Nephron (organoid): ENCODE results near the gene ALS2CL.
A peak's percentile ranks its signal among the peaks of the same experiment; 100 is the strongest.
"Not testable (repeated sequence)": the region's sequence is repeated elsewhere in the genome, so short reads cannot be mapped to it uniquely, and the experiment has no call there.

Experiments used
- H3K27ac Mint-ChIP-seq, 3 experiments: 2 replicates each; pipeline ENCODE4 v1.8.0; 2020; ENCODE audit warnings: mixed read lengths in 3 of 3, mild to moderate bottlenecking in 2 of 3, moderate library complexity in 1 of 3
- H3K27me3 Mint-ChIP-seq: 2 replicates; pipeline ENCODE4 v1.8.0; 2021; ENCODE audit warnings: low read depth, mild to moderate bottlenecking, moderate library complexity, mixed read lengths
- H3K36me3 Mint-ChIP-seq: 2 replicates; pipeline ENCODE4 v1.8.0; 2020; ENCODE audit warnings: low read depth, mixed read lengths
- H3K4me1 Mint-ChIP-seq: 2 replicates; pipeline ENCODE4 v1.8.0; 2020; ENCODE audit warnings: mixed read lengths
- H3K4me3 Mint-ChIP-seq, 3 experiments: 2 replicates each; pipeline ENCODE4 v1.8.0; 2020; ENCODE audit warnings: mild to moderate bottlenecking in 3 of 3, mixed read lengths in 3 of 3, moderate library complexity in 2 of 3
- H3K9me3 Mint-ChIP-seq: 2 replicates; pipeline ENCODE4 v1.8.0; 2020; ENCODE audit warnings: mixed read lengths
- CTCF ChIP-seq, 3 experiments: fragments of 200-600 bp; sonication (generic); IDR thresholded peaks; one replicate each; pipeline ENCODE4 v1.5.0; 2021; ENCODE audit warnings: antibody characterized with exemption in 3 of 3; ENCODE audit not compliant: unreplicated experiment in 3 of 3

The ALS2CL gene

GRCh38 chr3:46693038-46693891, at the start of gene ALS2CL:
TSS of gene ALS2CL (minus strand) at chr3:46693679. CDS start at chr3:46689440, 4,239 bp downstream.
- H3K36me3 Mint-ChIP-seq = no peaks in the 10 kb centered on the region
- H3K4me3 Mint-ChIP-seq = peak within 1 kb of the TSS; percentile 77 to 80 (median 79)
- peaks cover 37% of the 10 kb centered on the region for H3K27me3 Mint-ChIP-seq
- H3K9me3 Mint-ChIP-seq = no peaks in the 10 kb centered on the region
- TF ChIP-seq CTCF (IDR thresholded peaks at IDR 0.05; ENCODE audit: unreplicated experiment in 3 of 3) = no peak
- peak within 1 kb of the TSS in 2 of 3 experiments; percentile 25 to 54 for H3K27ac Mint-ChIP-seq
- peaks cover 16% of the 10 kb centered on the region for H3K4me1 Mint-ChIP-seq

GRCh38 chr3:46742992-46743585, 49.6 kb upstream of the ALS2CL start:
- Mint-ChIP-seq H3K4me3 (no peak overlapping the region), H3K27ac (no peak overlapping the region), H3K36me3 (no peaks in the 10 kb centered on the region), H3K4me1 (peaks cover 6% of the 10 kb centered on the region), H3K27me3 (no peaks in the 10 kb centered on the region), H3K9me3 (no peaks in the 10 kb centered on the region)
- no peak for TF ChIP-seq CTCF (IDR thresholded peaks at IDR 0.05; ENCODE audit: unreplicated experiment in 3 of 3)

- not testable (repeated sequence) for H3K4me3 Mint-ChIP-seq, H3K27ac Mint-ChIP-seq, H3K36me3 Mint-ChIP-seq, H3K9me3 Mint-ChIP-seq
- peaks cover 11% of the 10 kb centered on the region for H3K27me3 Mint-ChIP-seq
- H3K4me1 Mint-ChIP-seq = peaks cover 12% of the 10 kb centered on the region
These were observed 46.1 kb upstream of the ALS2CL start for GRCh38 chr3:46739565-46739964.

GRCh38 chr3:46737329-46737731, 43.9 kb upstream of the ALS2CL start:
- H3K36me3 Mint-ChIP-seq = no peaks in the 10 kb centered on the region
- H3K4me1 Mint-ChIP-seq = peaks cover 5% of the 10 kb centered on the region
- H3K27me3 Mint-ChIP-seq = peaks cover 19% of the 10 kb centered on the region
- H3K4me3 Mint-ChIP-seq = no peak overlapping the region
- TF ChIP-seq CTCF (IDR thresholded peaks at IDR 0.05; ENCODE audit: unreplicated experiment in 3 of 3) = no peak
- no peak overlapping the region for H3K27ac Mint-ChIP-seq
- no peaks in the 10 kb centered on the region for H3K9me3 Mint-ChIP-seq

- Mint-ChIP-seq H3K9me3 (no peaks in the 10 kb centered on the region), H3K27ac (no peak overlapping the region), H3K4me1 (peaks cover 5% of the 10 kb centered on the region), H3K4me3 (no peak overlapping the region), H3K36me3 (no peaks in the 10 kb centered on the region), H3K27me3 (peaks cover 24% of the 10 kb centered on the region)
- no peak for TF ChIP-seq CTCF (IDR thresholded peaks at IDR 0.05; ENCODE audit: unreplicated experiment in 3 of 3)
These were observed 42.8 kb upstream of the ALS2CL start for GRCh38 chr3:46736006-46736872.

- Mint-ChIP-seq H3K36me3 (no peaks in the 10 kb centered on the region), H3K27ac (no peak overlapping the region)
These were observed 41.3 kb upstream of the ALS2CL start for GRCh38 chr3:46734773-46735172.

More at GRCh38 chr3:46734773-46735172, 41.3 kb upstream of the ALS2CL start:
- Mint-ChIP-seq H3K27me3 (peaks cover 24% of the 10 kb centered on the region), H3K4me3 (no peak overlapping the region), H3K4me1 (peaks cover 5% of the 10 kb centered on the region), H3K9me3 (no peaks in the 10 kb centered on the region)
- no peak for TF ChIP-seq CTCF (IDR thresholded peaks at IDR 0.05; ENCODE audit: unreplicated experiment in 3 of 3)
